Measurements from ENCODE around the gene CLEC2L. TPM values are rescaled to one million over a fixed set of nuclear protein-coding genes. Genes with fewer than 3 reads are reported as not detected.

Gene CLEC2L
- total and polyA plus RNA-seq, 2 experiments from 2014 or later = not detected

GRCh38 chr7:139560199-139560598 lies 36.7 kb downstream of the CLEC2L start:
- H3K36me3 ChIP-seq (ENCODE audit: low read depth) = no peaks in the 10 kb centered on the region
- no peaks in the 10 kb centered on the region for H3F3A ChIP-seq (ENCODE audit: insufficient read depth)
- H3K4me3 ChIP-seq = no peak overlapping the region
- no peaks in the 10 kb centered on the region for H4K20me1 ChIP-seq (ENCODE audit: insufficient read depth)
- no peaks in the 10 kb centered on the region for H3K9me3 ChIP-seq (ENCODE audit: low read depth)
- H3K27ac ChIP-seq = no peak overlapping the region
- no peaks in the 10 kb centered on the region for H3K79me2 ChIP-seq (ENCODE audit: insufficient read depth)
- H3K9me2 ChIP-seq (ENCODE audit: insufficient read depth) = no peaks in the 10 kb centered on the region
- H3K9ac ChIP-seq = no peak overlapping the region
- 70 to 74% methylated on average over 2 of the region's 2 CpGs for WGBS, 2 experiments (ENCODE audit: low coverage in 1 of 2, low lambda C conversion rate in 2 of 2, missing lambda C conversion rate in 2 of 2)
- in situ Hi-C loops (cut with MboI) = no loop called here
- no peaks in the 10 kb centered on the region; the same call in 1 of the 2 replicates for H3K27me3 ChIP-seq (replicated peaks; ENCODE audit: insufficient read depth)
- no peak for TF ChIP-seq EZH2phosphoT487 (IDR thresholded peaks at IDR 0.05; ENCODE audit: insufficient read depth, low read depth)
- no peak for TF ChIP-seq EZH2 (IDR thresholded peaks at IDR 0.05; ENCODE audit: insufficient read depth, poor library complexity, severe bottlenecking)
- no peak overlapping the region for H2AFZ ChIP-seq
- H3K4me1 ChIP-seq (ENCODE audit: insufficient read depth) = no peaks in the 10 kb centered on the region
- H3K4me2 ChIP-seq (ENCODE audit: unreplicated experiment) = no peak overlapping the region
- no peak for DNase-seq

- no peak for DNase-seq
- Histone ChIP-seq H3K4me3 (no peak overlapping the region), H4K20me1 (ENCODE audit: insufficient read depth) (no peaks in the 10 kb centered on the region), H3K27me3 (replicated peaks; ENCODE audit: insufficient read depth) (no peaks in the 10 kb centered on the region; the same call in 1 of the 2 replicates), H3K4me1 (ENCODE audit: insufficient read depth) (no peaks in the 10 kb centered on the region), H3K9ac (no peak overlapping the region), H3K27ac (no peak overlapping the region), H3K9me2 (ENCODE audit: insufficient read depth) (no peaks in the 10 kb centered on the region), H3F3A (ENCODE audit: insufficient read depth) (no peaks in the 10 kb centered on the region), H3K9me3 (ENCODE audit: low read depth) (no peaks in the 10 kb centered on the region), H3K36me3 (ENCODE audit: low read depth) (no peaks in the 10 kb centered on the region), H2AFZ (no peak overlapping the region), H3K4me2 (ENCODE audit: unreplicated experiment) (no peak overlapping the region), H3K79me2 (ENCODE audit: insufficient read depth) (no peaks in the 10 kb centered on the region)
- WGBS, 2 experiments (ENCODE audit: low coverage in 1 of 2, low lambda C conversion rate in 2 of 2, missing lambda C conversion rate in 2 of 2) = 71 to 73% methylated on average over 11 of the region's 11 CpGs
- TF ChIP-seq EZH2phosphoT487 (IDR thresholded peaks at IDR 0.05; ENCODE audit: insufficient read depth, low read depth) = no peak
- in situ Hi-C loops (cut with MboI) = no loop called here
Observed at GRCh38 chr7:139560678-139561077, 37.2 kb downstream of the CLEC2L start.

- no peak overlapping the region for H3K9ac ChIP-seq
- in situ Hi-C loops (cut with MboI) = no loop called here
- H2AFZ ChIP-seq = no peak overlapping the region
- no peaks in the 10 kb centered on the region for H3K79me2 ChIP-seq (ENCODE audit: insufficient read depth)
- H3K27ac ChIP-seq = no peak overlapping the region
- H3K4me1 ChIP-seq (ENCODE audit: insufficient read depth) = no peaks in the 10 kb centered on the region
- no peak overlapping the region for H3K4me2 ChIP-seq (ENCODE audit: unreplicated experiment)
- TF ChIP-seq EZH2phosphoT487 (IDR thresholded peaks at IDR 0.05; ENCODE audit: insufficient read depth, low read depth) = no peak
- TF ChIP-seq EZH2 (IDR thresholded peaks at IDR 0.05; ENCODE audit: insufficient read depth, poor library complexity, severe bottlenecking) = no peak
- no peaks in the 10 kb centered on the region for H3F3A ChIP-seq (ENCODE audit: insufficient read depth)
- H3K9me2 ChIP-seq (ENCODE audit: insufficient read depth) = no peaks in the 10 kb centered on the region
- no peaks in the 10 kb centered on the region for H3K36me3 ChIP-seq (ENCODE audit: low read depth)
- WGBS, 2 experiments (ENCODE audit: low coverage in 1 of 2, low lambda C conversion rate in 2 of 2, missing lambda C conversion rate in 2 of 2) = 92 to 94% methylated on average over 12 of the region's 12 CpGs
- no peak overlapping the region for H3K4me3 ChIP-seq
- no peak for DNase-seq
- no peaks in the 10 kb centered on the region for H4K20me1 ChIP-seq (ENCODE audit: insufficient read depth)
- H3K9me3 ChIP-seq (ENCODE audit: low read depth) = no peaks in the 10 kb centered on the region
- no peaks in the 10 kb centered on the region; the same call in 1 of the 2 replicates for H3K27me3 ChIP-seq (replicated peaks; ENCODE audit: insufficient read depth)
Observed at GRCh38 chr7:139562491-139562890, 39.0 kb downstream of the CLEC2L start.

- 71 to 74% methylated on average over 11 to 13 of the region's 13 CpGs for WGBS, 2 experiments (ENCODE audit: low coverage in 1 of 2, low lambda C conversion rate in 2 of 2, missing lambda C conversion rate in 2 of 2)
- in situ Hi-C loops (cut with MboI) = no loop called here
- no peaks in the 10 kb centered on the region for H3K36me3 ChIP-seq (ENCODE audit: low read depth)
Observed at GRCh38 chr7:139562961-139563565, 39.6 kb downstream of the CLEC2L start.

More at GRCh38 chr7:139562961-139563565, 39.6 kb downstream of the CLEC2L start:
- H3K9ac ChIP-seq = no peak overlapping the region
- no peak overlapping the region for H3K4me2 ChIP-seq (ENCODE audit: unreplicated experiment)
- H3K9me3 ChIP-seq (ENCODE audit: low read depth) = no peaks in the 10 kb centered on the region
- H3K79me2 ChIP-seq (ENCODE audit: insufficient read depth) = no peaks in the 10 kb centered on the region
- TF ChIP-seq EZH2phosphoT487 (IDR thresholded peaks at IDR 0.05; ENCODE audit: insufficient read depth, low read depth) = no peak
- TF ChIP-seq EZH2 (IDR thresholded peaks at IDR 0.05; ENCODE audit: insufficient read depth, poor library complexity, severe bottlenecking) = no peak
- no peak overlapping the region for H3K4me3 ChIP-seq
- H3F3A ChIP-seq (ENCODE audit: insufficient read depth) = no peaks in the 10 kb centered on the region
- no peak overlapping the region for H3K27ac ChIP-seq
- no peaks in the 10 kb centered on the region for H3K4me1 ChIP-seq (ENCODE audit: insufficient read depth)
- no peak overlapping the region for H2AFZ ChIP-seq
- H3K27me3 ChIP-seq (replicated peaks; ENCODE audit: insufficient read depth) = no peaks in the 10 kb centered on the region; the same call in 1 of the 2 replicates
- no peak for DNase-seq
- H4K20me1 ChIP-seq (ENCODE audit: insufficient read depth) = no peaks in the 10 kb centered on the region
- no peaks in the 10 kb centered on the region for H3K9me2 ChIP-seq (ENCODE audit: insufficient read depth)
